Activated T-helper 9 cell treated with anti-CD3 and anti-CD28 coated beads, Interleukin-2, amount 50 U/mL, for 16 hours (primary cell): ENCODE results near the gene IMPDH2.

Experiments used
- DNase-seq: peaks from one replicate; pipeline ENCODE4 v3.0.0-alpha.2; 2020; ENCODE audit warnings: low read depth

IMPDH2 gene

GRCh38 chr3:48980295-48980694 is 48.9 kb downstream of the IMPDH2 start:
- no peak for DNase-seq

DNA sequence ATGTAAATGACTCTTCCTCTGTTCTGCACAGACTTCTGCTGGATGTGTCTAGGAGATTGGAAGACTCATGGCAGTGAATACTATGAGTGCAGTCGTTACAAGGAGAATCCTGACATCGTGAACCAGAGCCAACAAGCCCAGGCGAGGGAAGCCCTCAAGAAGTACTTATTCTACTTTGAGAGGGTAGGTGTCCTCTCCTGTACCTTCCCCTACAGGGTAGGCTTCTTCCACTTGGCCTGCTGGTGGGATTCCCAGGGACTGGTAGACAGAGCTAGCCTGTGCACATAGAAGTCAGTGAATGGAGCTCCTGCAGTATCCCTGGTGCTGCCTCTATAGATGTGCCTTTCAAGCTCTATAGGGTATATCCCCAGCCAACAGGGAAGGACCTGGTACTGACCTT is 49.7 kb downstream of the IMPDH2 start:
- DNase-seq: no peak
